Small intestine (tissue), 7 donors: ENCODE results near the gene NGEF. TPM values are rescaled to one million over a fixed set of nuclear protein-coding genes. Genes with fewer than 3 reads are reported as not detected.

ENCODE experiments used
- DNase-seq, 2 donors: peaks; one replicate each; pipeline versions ENCODE4 v3.0.0 to v3.0.0-alpha.2; 2013
- FAIRE-seq: peaks from 2 replicates; lab custom pipeline; 2012; peaks lifted over from hg19 to GRCh38; lab: Jason Lieb, UNC
- H3K27ac ChIP-seq, 3 donors: one replicate each; pipeline ENCODE4 v1.5.1; 2013; ENCODE audit warnings: low read length in 2 of 3, mild to moderate bottlenecking in 2 of 3, control low read depth in 1 of 3, inconsistent platforms in 1 of 3, low read depth in 1 of 3, moderate library complexity in 1 of 3
- H3K27me3 ChIP-seq, 3 donors: one replicate each; pipeline ENCODE4 v1.6.1; 2013; ENCODE audit warnings: low read length in 3 of 3, inconsistent platforms in 1 of 3; ENCODE audit not compliant: control insufficient read depth in 3 of 3, insufficient read depth in 3 of 3
- H3K36me3 ChIP-seq, 3 donors: one replicate each; pipeline ENCODE4 v1.6.1; 2013; ENCODE audit warnings: low read length in 3 of 3, inconsistent platforms in 1 of 3, low read depth in 1 of 3, mild to moderate bottlenecking in 1 of 3, moderate library complexity in 1 of 3; ENCODE audit not compliant: control insufficient read depth in 3 of 3, insufficient read depth in 2 of 3
- H3K4me1 ChIP-seq, 3 donors: one replicate each; pipeline ENCODE4 v1.6.1; 2013; ENCODE audit warnings: low read length in 2 of 3, inconsistent platforms in 1 of 3, low read depth in 1 of 3, mild to moderate bottlenecking in 1 of 3, moderate library complexity in 1 of 3; ENCODE audit not compliant: control insufficient read depth in 3 of 3, insufficient read depth in 2 of 3
- H3K4me3 ChIP-seq, 3 donors: one replicate each; pipeline ENCODE4 v1.5.1; 2013; ENCODE audit warnings: low read length in 3 of 3, control low read depth in 1 of 3, inconsistent platforms in 1 of 3, low read depth in 1 of 3, mild to moderate bottlenecking in 1 of 3, moderate library complexity in 1 of 3
- H3K9me3 ChIP-seq, 2 donors: one replicate each; pipeline ENCODE4 v1.6.1; 2013; ENCODE audit warnings: low read depth in 1 of 2, low read length in 1 of 2; ENCODE audit not compliant: control insufficient read depth in 2 of 2, insufficient read depth in 1 of 2
- WGBS, 3 donors: extraction: QIAGEN DNeasy Blood & Tissue Kit; methylation state at CpG; one replicate each; pipeline ENCODE4 v1.1.7; 2013; 5-methylcytosine and 5-hydroxymethylcytosine counted together
- polyA plus RNA-seq, 4 donors: library from polyadenylated mRNA; stranded (reverse) in 3 of 4; unstranded in 1 of 4; fragments of 200-250 nt in 3 of 4; fragments of 120-200 nt in 1 of 4; gene quantifications; one replicate each; pipeline versions ENCODE4 v1.2.1 to v1.2.3, GENCODE V29; 2013
- donor health status: healthy with polysubstance abuse.
- donor health status: control.
- donor health status: control.
- donor health status: Bipolar disorder and iron deficiency.
- donor health status: healthy.

NGEF gene
- polyA plus RNA-seq, 4 donors: 10.2 to 73.4 (median 31.4) TPM

DNA sequence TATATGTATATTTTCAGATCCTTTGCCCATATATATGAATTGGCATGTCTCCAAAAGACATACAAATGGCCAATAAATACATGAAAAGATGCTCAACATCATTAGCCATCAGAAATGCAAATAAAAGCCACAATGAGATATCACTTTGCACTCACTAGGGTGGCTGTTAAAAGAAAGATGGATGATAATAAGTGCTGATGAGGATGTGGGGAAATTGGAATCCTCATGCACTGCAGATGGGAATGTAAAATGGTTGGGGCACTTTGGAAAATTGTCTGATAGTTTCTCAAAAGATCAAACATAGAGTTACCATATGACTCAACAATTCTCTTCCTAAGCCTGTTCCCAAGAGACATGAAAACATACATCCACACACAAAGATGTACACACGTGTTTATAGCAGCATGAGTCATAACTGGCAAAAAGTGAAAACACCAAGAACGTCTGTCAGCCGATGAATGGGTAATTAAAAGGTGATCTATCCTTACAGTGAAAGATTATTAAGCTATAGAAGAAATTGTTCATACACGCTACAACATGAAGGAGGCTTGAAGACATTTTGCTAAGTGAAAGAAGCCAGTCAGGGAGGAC lies 19.7 kb downstream of the NGEF start:
- Histone ChIP-seq H3K4me3 (no peak overlapping the region), H3K36me3 (no peaks in the 10 kb centered on the region), H3K27ac (no peak overlapping the region), H3K27me3 (no peaks in the 10 kb centered on the region), H3K9me3 (no peaks in the 10 kb centered on the region), H3K4me1 (peaks cover 0 to 7% (median 0%) of the 10 kb centered on the region in 3 donors)
- WGBS, 3 donors: 63 to 73% (median 66%) methylated on average over 4 of the region's 4 CpGs
- FAIRE-seq: no peak
- no peak for DNase-seq

DNA sequence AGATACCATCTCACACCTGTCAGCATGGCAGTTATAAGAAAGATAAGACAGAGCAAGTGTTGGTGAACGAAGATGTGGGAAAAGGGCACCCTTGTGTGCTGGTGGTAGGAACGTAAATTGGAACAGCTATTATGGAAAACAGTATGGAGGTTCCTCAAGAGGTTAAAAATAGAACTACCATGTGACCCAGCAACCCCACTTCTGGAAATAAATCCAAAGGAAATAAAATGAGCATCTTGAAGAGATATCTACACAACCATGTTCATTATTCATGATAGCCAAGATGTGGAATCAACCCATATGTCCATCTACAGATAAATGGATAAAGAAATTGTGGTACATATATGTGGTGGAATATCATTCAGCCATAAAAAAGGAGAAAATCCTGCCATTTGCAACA lies 26.9 kb downstream of the NGEF start:
- FAIRE-seq (no peak), DNase-seq (no peak)
- Histone ChIP-seq H3K27me3 (no peaks in the 10 kb centered on the region), H3K4me3 (no peak overlapping the region), H3K9me3 (peaks cover 0 to 2% of the 10 kb centered on the region in 2 donors), H3K4me1 (peaks cover 0 to 21% (median 8%) of the 10 kb centered on the region in 3 donors), H3K36me3 (peaks cover 0 to 5% (median 3%) of the 10 kb centered on the region in 3 donors), H3K27ac (no peak overlapping the region)
- WGBS, 3 donors: 82 to 93% (median 84%) methylated on average over 2 of the region's 2 CpGs

DNA sequence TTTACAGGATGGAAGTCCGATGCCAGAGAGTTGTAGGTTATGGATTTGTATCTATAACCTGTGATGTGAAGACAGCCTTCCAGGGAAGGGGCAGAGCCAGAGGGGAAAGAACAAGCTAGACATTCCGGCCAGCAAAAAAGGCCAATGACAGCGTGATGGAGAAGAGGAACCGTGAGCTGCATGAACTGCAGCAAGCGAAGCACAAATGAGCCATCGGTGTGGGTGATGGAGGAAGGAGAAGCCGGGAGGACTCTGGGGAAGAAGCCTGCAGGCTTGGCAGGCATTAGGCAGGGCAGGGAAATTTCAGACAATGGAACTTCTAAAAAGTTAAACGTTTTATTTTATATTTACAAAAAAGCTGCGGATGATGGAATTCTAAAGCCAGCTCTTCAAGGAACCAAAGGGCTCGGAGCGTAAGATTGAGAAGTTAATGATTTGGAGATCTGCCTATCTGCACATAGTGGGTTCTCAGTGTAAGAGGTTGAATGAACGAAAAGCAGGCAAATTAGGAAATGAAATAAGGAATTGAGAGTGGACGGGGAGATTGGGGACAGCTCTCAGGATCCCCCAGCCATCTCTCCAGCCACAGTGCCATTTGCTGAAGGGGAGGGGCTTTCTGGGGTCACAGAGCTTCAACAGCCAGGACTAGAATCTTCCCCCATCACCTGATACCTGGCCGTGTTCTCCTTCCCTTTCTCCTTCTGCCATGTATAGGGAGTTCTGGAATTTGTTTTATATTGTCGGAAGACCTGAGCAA lies 28.4 kb downstream of the NGEF start:
- WGBS, 3 donors: 84 to 92% (median 89%) methylated on average over 15 of the region's 15 CpGs
- H3K27ac ChIP-seq: no peak overlapping the region
- H3K27me3 ChIP-seq: no peaks in the 10 kb centered on the region
- H3K4me3 ChIP-seq: no peak overlapping the region
- H3K4me1 ChIP-seq: peaks cover 0 to 26% (median 8%) of the 10 kb centered on the region in 3 donors
- FAIRE-seq: no peak
- DNase-seq: no peak
- H3K36me3 ChIP-seq: peaks cover 0 to 10% (median 3%) of the 10 kb centered on the region in 3 donors
- peaks cover 0 to 2% of the 10 kb centered on the region in 2 donors for H3K9me3 ChIP-seq

DNA sequence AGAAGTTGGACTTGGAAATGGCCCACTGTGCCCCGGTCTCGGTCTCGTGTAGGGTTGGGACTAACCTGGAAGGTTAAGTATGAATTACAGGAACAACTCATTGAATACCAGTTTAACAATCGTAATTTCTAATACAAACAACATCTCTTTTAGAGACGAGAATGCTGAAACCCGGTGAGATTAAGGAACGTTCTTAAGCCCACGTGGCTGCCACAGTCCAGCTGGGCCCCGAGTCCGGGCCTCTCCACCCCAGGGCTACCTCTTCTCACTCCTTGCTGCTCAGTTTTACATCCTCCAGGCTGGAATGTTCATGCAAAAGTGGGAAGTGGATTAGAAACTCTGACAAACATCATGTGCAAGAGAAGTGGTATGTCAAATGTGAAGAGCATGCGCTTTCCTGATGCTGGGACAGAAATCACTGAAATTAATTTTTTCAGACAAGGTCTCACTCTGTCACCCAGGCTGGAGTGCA lies 29.4 kb downstream of the NGEF start:
- no peaks in the 10 kb centered on the region for H3K27me3 ChIP-seq
- peaks cover 0 to 2% of the 10 kb centered on the region in 2 donors for H3K9me3 ChIP-seq
- no peak overlapping the region for H3K4me3 ChIP-seq
- H3K4me1 ChIP-seq: peaks cover 0 to 23% (median 8%) of the 10 kb centered on the region in 3 donors
- no peak for DNase-seq
- FAIRE-seq: no peak
- H3K36me3 ChIP-seq: peaks cover 0 to 10% (median 3%) of the 10 kb centered on the region in 3 donors
- H3K27ac ChIP-seq: no peak overlapping the region
- 75 to 81% (median 77%) methylated on average over 11 of the region's 11 CpGs for WGBS, 3 donors

DNA sequence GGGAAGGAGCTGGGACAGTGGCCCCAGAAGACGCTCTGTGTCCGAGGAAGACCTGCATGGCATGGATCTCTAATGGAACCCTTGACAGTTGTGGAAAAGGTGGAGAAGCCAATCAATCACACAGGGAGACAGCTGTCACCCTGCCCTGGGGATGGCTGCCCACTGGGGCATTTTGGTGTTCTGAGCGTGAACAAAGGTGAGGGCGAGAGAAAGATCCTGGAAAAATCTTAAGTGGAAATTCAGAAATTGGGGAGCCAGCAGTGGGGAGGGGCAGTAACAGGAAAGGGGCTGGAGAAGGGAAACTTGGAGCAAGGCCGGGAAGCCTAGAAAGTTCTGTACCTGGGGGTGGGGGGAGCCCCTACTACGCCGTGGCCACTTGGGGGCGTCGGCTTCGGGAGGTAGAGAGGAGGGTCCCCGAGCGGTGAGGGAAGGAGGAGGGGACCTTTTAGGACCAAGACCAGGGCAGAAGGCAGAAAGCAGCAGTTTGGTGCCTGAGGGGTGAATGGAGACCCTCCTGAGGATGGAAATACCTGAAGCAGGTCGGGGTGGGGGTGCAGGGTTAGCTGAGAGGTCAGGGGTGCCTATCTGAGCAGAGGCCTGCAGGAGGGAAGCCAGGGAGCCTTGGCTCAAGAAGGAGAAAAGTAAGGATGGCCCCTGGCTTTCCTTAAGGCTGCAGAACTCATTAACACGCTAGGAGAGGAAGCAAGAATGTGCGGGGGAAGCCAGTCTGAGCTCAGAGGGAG lies 30.0 kb downstream of the NGEF start:
- H3K4me3 ChIP-seq: no peak overlapping the region
- 56 to 73% (median 67%) methylated on average over 15 of the region's 15 CpGs for WGBS, 3 donors
- H3K9me3 ChIP-seq: peaks cover 0 to 2% of the 10 kb centered on the region in 2 donors
- peaks cover 0 to 17% (median 8%) of the 10 kb centered on the region in 3 donors for H3K4me1 ChIP-seq
- no peaks in the 10 kb centered on the region for H3K27me3 ChIP-seq
- DNase-seq (no peak), FAIRE-seq (no peak)
- H3K27ac ChIP-seq: no peak overlapping the region
- peaks cover 0 to 10% (median 3%) of the 10 kb centered on the region in 3 donors for H3K36me3 ChIP-seq

DNA sequence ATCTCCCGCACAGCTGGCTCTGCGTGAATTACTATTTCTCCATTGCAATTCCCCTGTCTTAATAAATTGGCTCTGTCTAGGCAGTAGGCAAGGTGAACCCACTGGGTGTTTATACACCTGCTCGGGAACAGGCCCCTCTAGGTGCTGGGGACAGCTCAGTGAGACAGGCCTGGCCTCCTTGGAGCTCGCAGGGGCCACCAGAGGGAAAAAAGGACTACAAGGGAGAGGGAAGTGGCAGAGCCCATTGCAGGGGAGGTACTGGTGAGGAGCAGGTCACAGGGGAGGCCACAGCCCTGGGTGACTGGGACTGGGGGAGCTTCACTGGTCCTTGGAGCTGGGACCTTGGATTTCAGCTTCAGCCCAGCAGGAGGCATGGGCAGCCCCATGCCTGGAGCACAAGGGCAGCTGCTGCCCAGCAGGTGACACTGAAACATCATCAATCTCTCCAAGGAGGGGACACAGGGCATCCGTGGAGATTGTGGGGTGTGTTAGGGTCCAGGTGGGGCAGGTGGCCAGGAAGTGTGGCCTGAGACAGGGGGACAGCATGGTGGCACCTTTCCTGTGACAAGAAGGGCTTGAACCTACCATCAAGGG lies 31.2 kb downstream of the NGEF start:
- Histone ChIP-seq H3K36me3 (peaks cover 0 to 11% (median 3%) of the 10 kb centered on the region in 3 donors), H3K4me1 (peaks cover 0 to 8% (median 2%) of the 10 kb centered on the region in 3 donors), H3K27ac (peak overlapping the region in 1 of 3 donors; percentile 45), H3K27me3 (no peaks in the 10 kb centered on the region), H3K9me3 (peaks cover 0 to 2% of the 10 kb centered on the region in 2 donors), H3K4me3 (no peak overlapping the region)
- 20 to 61% (median 30%) methylated on average over 5 of the region's 5 CpGs for WGBS, 3 donors
- DNase-seq (peak; percentile 12 to 34), FAIRE-seq (no peak)

DNA sequence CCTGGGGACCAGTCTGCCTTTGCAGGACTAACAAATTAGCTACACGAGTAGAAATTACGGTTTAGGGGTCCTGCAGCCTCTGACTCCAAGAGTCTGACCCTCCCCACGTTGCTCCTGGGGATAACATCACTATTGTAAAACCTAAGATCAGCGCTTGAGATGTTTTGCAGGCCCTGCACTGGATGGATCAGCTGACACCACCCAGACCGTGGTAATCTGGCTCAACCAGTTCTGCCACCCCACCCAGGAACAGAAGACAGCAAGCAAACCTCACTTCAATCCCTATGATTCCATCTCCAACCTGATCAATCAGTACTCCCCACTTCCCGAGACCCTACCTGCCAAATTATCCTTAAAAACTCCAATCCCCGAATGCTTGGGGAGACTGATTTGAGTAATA lies 31.7 kb downstream of the NGEF start:
- DNase-seq: peak; percentile 44 to 63
- peaks cover 0 to 2% of the 10 kb centered on the region in 2 donors for H3K9me3 ChIP-seq
- H3K4me1 ChIP-seq: peaks cover 0 to 8% (median 2%) of the 10 kb centered on the region in 3 donors
- H3K27ac ChIP-seq: no peak overlapping the region
- no peaks in the 10 kb centered on the region for H3K27me3 ChIP-seq
- H3K4me3 ChIP-seq: no peak overlapping the region
- 17 to 50% (median 26%) methylated on average over 7 of the region's 7 CpGs for WGBS, 3 donors
- FAIRE-seq: no peak
- peaks cover 0 to 11% (median 3%) of the 10 kb centered on the region in 3 donors for H3K36me3 ChIP-seq

DNA sequence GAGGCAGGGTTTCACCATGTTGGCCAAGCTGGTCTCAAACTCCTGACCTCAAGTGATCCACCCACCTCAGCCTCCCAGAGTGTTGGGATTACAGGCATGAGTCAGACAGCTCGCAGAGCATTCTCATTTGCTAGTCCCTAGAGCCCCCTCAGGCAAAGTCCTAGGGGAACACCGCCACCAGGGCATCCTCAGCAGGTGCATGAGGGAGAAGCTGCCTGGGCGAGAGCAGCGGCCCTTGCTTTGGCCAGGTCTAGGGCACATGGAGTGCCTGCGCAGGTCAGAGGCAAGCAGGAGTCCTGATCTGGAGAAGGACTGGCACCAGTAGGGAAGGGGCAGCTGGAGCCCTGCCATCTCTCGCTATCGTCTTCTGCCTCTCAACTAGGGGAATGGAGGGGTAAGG lies 32.4 kb downstream of the NGEF start:
- H3K27ac ChIP-seq: peak overlapping the region in 1 of 3 donors; percentile 53
- DNase-seq (peak in 1 of 2 donors; percentile 15), FAIRE-seq (no peak)
- peaks cover 0 to 11% (median 3%) of the 10 kb centered on the region in 3 donors for H3K36me3 ChIP-seq
- H3K27me3 ChIP-seq: no peaks in the 10 kb centered on the region
- H3K4me1 ChIP-seq: peaks cover 0 to 8% (median 2%) of the 10 kb centered on the region in 3 donors
- no peak overlapping the region for H3K4me3 ChIP-seq
- no peaks in the 10 kb centered on the region for H3K9me3 ChIP-seq
- WGBS, 3 donors: 78 to 93% (median 80%) methylated on average over 6 to 7 of the region's 7 CpGs
